HepG2 (cell line): ENCODE data around the gene CDCP1.

Experiments
- ASH2L ChIP-seq: fragments of 300-600, 200-600 bp; sonication (generic); IDR thresholded peaks from 2 replicates; pipeline ENCODE4 v1.7.0; 2017; ENCODE audit warnings: low read depth, mild to moderate bottlenecking, moderate library complexity, mixed read lengths, low read length; ENCODE audit not compliant: insufficient read length
- CAMTA2 ChIP-seq: sonication (generic); formaldehyde crosslinking; IDR thresholded peaks from 2 replicates; pipeline ENCODE4 v1.4.0; 2020; ENCODE audit warnings: mild to moderate bottlenecking, missing genetic modification reagents, borderline replicate concordance
- CBX5 ChIP-seq: sonication (generic); formaldehyde crosslinking; IDR thresholded peaks from 2 replicates; pipeline ENCODE4 v1.4.0; 2020; ENCODE audit warnings: missing genetic modification reagents, borderline replicate concordance
- CTCF ChIP-seq: sonication (generic); formaldehyde crosslinking; IDR thresholded peaks from 2 replicates; pipeline ENCODE4 v1.5.0; 2020; ENCODE audit warnings: mild to moderate bottlenecking, missing genetic modification reagents, moderate library complexity
- GLMP ChIP-seq: sonication (generic); formaldehyde crosslinking; IDR thresholded peaks from 2 replicates; pipeline ENCODE4 v1.9.0; 2021; ENCODE audit warnings: missing genetic modification reagents, mild to moderate bottlenecking, borderline replicate concordance
- HDAC1 ChIP-seq: sonication (generic); formaldehyde crosslinking; IDR thresholded peaks from 2 replicates; pipeline ENCODE4 v1.5.1; 2020; ENCODE audit warnings: mild to moderate bottlenecking, missing genetic modification reagents
- NFE2 ChIP-seq: sonication (generic); formaldehyde crosslinking; IDR thresholded peaks from 2 replicates; pipeline ENCODE4 v1.4.0; 2020; ENCODE audit warnings: missing genetic modification reagents
- YY1 ChIP-seq: IDR thresholded peaks from 2 replicates; pipeline ENCODE4 v1.6.1; 2011; ENCODE audit warnings: low read length, low read depth, moderate library complexity, mild to moderate bottlenecking; ENCODE audit not compliant: insufficient read depth, insufficient replicate concordance

- TF ChIP-seq CBX5 (CRISPR knock-in tag) (no peak), HDAC1 (CRISPR knock-in tag) (no peak), CTCF (CRISPR knock-in tag) (no peak), YY1 (no peak), CAMTA2 (no peak), ASH2L (no peak), GLMP (CRISPR knock-in tag) (no peak), NFE2 (CRISPR knock-in tag) (no peak)
These were observed 18.9 kb downstream of the CDCP1 start for GRCh38 chr3:45127130-45127822.
